SK-N-SH (cell line): ENCODE measurements around the gene ADGRD2.

Source experiments
- GABPA ChIP-seq: IDR thresholded peaks from 2 replicates; pipeline ENCODE4 v1.4.0; 2012; ENCODE audit warnings: low read depth, mild to moderate bottlenecking
- POLR2AphosphoS5 ChIP-seq: IDR thresholded peaks from 2 replicates; pipeline ENCODE4 v1.6.1; 2012; ENCODE audit warnings: low read depth, low read length
- RFX5 ChIP-seq: IDR thresholded peaks from 2 replicates; pipeline ENCODE4 v1.6.1; 2012; ENCODE audit warnings: mild to moderate bottlenecking, improper control_type of control experiment, low read length
- SIN3A ChIP-seq: IDR thresholded peaks from 2 replicates; pipeline ENCODE4 v1.6.1; 2012; ENCODE audit warnings: low read depth, mild to moderate bottlenecking, low read length, moderate library complexity, borderline replicate concordance
- TF ChIP-seq, protein P1 (sequence below): fragments of 200-600 bp; sonication (generic); IDR thresholded peaks from 2 replicates; pipeline ENCODE4 v1.6.1; 2017; ENCODE audit warnings: antibody characterized with exemption, mild to moderate bottlenecking, moderate library complexity

DNA sequence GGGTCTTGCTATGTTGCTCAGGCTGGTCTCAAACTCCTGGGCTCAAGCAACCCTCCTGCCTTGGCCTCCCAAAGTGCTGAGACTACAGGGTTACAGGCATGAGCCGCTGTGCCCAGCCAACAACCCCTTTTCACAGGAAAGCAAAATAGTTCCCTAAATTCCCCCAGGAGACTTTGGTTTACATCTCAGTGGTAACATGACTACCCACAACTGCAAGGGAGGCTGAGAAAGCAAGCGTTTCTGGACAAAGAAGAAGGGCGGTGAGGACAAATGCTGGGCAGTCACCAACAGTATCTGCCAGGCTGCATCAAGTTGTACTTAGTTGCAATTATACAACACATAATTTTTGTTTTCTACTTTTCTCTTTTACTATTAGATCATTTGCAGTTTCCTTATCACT is 7.4 kb upstream of the ADGRD2 start:
- TF ChIP-seq, protein P1, sequence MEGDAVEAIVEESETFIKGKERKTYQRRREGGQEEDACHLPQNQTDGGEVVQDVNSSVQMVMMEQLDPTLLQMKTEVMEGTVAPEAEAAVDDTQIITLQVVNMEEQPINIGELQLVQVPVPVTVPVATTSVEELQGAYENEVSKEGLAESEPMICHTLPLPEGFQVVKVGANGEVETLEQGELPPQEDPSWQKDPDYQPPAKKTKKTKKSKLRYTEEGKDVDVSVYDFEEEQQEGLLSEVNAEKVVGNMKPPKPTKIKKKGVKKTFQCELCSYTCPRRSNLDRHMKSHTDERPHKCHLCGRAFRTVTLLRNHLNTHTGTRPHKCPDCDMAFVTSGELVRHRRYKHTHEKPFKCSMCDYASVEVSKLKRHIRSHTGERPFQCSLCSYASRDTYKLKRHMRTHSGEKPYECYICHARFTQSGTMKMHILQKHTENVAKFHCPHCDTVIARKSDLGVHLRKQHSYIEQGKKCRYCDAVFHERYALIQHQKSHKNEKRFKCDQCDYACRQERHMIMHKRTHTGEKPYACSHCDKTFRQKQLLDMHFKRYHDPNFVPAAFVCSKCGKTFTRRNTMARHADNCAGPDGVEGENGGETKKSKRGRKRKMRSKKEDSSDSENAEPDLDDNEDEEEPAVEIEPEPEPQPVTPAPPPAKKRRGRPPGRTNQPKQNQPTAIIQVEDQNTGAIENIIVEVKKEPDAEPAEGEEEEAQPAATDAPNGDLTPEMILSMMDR: no peak
- no peak for TF ChIP-seq SIN3A
- no peak for TF ChIP-seq GABPA
- TF ChIP-seq RFX5: no peak
- no peak for TF ChIP-seq POLR2AphosphoS5
